Activated CD8-positive, alpha-beta memory T cell treated with anti-CD3 and anti-CD28 coated beads, Interleukin-2, amount 50 U/mL, for 4 hours (primary cell): ENCODE measurements around the gene ZDHHC4.
A peak's percentile ranks its signal among the peaks of the same experiment; 100 is the strongest.

Experiments used
- DNase-seq: peaks from one replicate; pipeline ENCODE4 v3.0.0-alpha.2; 2020

The ZDHHC4 gene

DNA sequence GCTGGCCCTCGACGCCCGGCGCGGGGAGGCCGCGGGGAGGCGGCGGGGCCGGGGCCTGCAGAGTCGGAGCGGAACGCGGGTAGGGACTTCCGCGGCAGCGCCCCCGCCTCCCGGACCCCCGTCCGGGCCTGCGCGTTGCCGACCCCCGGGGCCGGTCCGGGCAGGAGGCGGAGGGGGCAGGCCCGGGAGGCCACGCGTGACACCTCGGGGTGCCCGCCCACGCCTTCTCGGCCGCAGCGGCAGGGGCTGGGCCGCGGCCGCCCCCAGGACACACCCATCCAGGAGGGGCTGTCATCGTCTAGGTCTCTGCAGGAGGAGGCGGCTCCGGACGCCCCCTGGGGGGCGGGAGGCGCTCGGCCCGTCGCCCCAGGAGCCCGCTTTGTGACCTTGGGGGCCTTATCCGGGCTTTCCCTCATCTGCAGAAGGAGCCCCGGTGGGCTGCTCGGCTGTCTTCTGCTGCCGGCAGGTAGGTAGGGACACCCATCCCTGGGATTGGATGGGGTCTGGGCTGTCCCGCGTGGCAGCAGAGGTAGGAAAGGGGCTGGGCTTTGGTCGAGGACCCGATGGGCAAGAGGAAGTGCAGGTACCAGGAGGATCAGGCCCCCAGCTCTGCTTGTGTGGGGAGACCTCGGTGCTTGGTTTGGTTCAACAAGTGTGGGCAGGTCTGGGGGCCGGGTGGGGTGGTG lies 60.4 kb downstream of the ZDHHC4 start:
- peak; percentile 65 for DNase-seq
